Body of pancreas (tissue), 4 donors: ENCODE data around the gene GPC4. TPM values are rescaled to one million over a fixed set of nuclear protein-coding genes. Genes with fewer than 3 reads are reported as not detected.

ENCODE experiments used
- ATAC-seq: fragments of 150-250 bp; one replicate; pipeline ENCODE4 v1.9.1; 2016
- DNase-seq, 4 donors: peaks; one replicate each; pipeline ENCODE4 v3.0.0-alpha.2; 2019
- H3K27ac ChIP-seq, 4 donors: fragments of 200-600 bp; sonication (generic); 1 replicate in 3 of 4; 2 replicates in 1 of 4; pipeline versions ENCODE4 v1.5.1 to v1.6.1; 2016 to 2019; ENCODE audit warnings: mild to moderate bottlenecking in 1 of 4, mixed read lengths in 1 of 4, moderate library complexity in 1 of 4
- H3K27me3 ChIP-seq, 2 donors: fragments of 200-600 bp; sonication (generic); one replicate each; pipeline ENCODE4 v1.6.0; 2016; ENCODE audit warnings: mild to moderate bottlenecking in 1 of 2
- H3K36me3 ChIP-seq, 2 donors: fragments of 200-600 bp; sonication (generic); replicated peaks in 1 of 2; 2 replicates each; pipeline ENCODE4 v1.5.1; 2016; ENCODE audit warnings: low read depth in 2 of 2; ENCODE audit not compliant: insufficient read depth in 1 of 2
- H3K4me1 ChIP-seq: fragments of 200-600 bp; sonication (generic); one replicate; pipeline ENCODE4 v1.6.0; 2016
- H3K4me3 ChIP-seq, 2 donors: fragments of 200-600 bp; sonication (generic); 1 replicate in 1 of 2; 2 replicates in 1 of 2; pipeline ENCODE4 v1.5.1; 2016 to 2019
- H3K9me3 ChIP-seq, 3 donors: fragments of 200-600 bp; sonication (generic); 1 replicate in 2 of 3; 2 replicates in 1 of 3; pipeline ENCODE4 v1.5.1; 2016
- POLR2A ChIP-seq, 3 donors: fragments of 450-650 bp; IDR thresholded peaks; one replicate each; pipeline ENCODE4 v1.6.1; 2016; ENCODE audit warnings: antibody characterized with exemption in 3 of 3, mild to moderate bottlenecking in 2 of 3
- WGBS, 2 donors: methylation state at CpG; one replicate each; pipeline ENCODE4 v1.1.5; 2017; 5-methylcytosine and 5-hydroxymethylcytosine counted together
- intact Hi-C: fragments of 100-400 bp; cut with DNase I; formaldehyde crosslinking; loops from one replicate; pipeline ENCODE4 v1.15.1; 2023
- total RNA-seq, 2 donors: library from RNA; depleted of rRNA; stranded (reverse); fragments of >200 nt; gene quantifications; one replicate each; pipeline ENCODE4 v1.1.0, GENCODE V29; 2016
- TF ChIP-seq, protein P1 (sequence below), 7 experiments: fragments of 450-650 bp in 4 of 7; fragments of 200-600 bp in 3 of 7; sonication (generic) in 3 of 7; IDR thresholded peaks; one replicate each; pipeline ENCODE4 v1.5.1; 2016 to 2019; ENCODE audit warnings: antibody characterized with exemption in 7 of 7

GPC4 gene
- total RNA-seq, 2 donors from 2014 or later: 9.3 to 11.2 TPM

DNA sequence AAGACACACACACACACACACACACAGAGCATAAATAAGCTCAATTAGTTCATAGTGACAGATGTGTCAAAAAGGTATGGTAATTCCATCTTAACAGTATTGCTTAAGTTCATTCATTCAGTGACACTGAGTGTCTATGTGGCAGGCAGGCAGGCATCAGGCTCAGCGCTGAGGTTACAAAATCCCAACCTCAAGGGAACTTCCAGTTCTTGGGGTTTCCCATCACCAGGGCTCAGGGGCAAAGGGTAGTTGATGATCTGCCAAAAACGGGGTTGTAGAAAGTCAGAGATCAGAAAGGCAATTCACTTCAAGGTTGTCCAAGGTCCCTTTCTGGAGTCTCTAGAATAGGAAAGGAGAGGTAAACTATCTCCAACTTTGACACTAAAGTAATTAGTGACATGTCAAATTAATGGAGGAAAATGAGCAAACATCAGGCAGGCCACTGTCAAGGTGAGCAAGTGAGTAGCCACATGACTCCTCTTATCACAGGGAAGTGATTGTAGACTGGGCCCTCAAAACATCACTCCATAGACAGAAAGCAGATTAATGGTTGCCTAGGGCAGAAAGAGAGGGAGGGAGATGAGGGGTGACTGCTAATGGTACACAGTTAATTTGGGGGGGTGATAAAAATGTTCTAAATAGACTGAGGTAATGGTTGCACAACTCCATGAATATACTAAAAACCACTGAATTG, 41.8 kb downstream of the GPC4 start:
- H3K9me3 ChIP-seq: no peaks in the 10 kb centered on the region

DNA sequence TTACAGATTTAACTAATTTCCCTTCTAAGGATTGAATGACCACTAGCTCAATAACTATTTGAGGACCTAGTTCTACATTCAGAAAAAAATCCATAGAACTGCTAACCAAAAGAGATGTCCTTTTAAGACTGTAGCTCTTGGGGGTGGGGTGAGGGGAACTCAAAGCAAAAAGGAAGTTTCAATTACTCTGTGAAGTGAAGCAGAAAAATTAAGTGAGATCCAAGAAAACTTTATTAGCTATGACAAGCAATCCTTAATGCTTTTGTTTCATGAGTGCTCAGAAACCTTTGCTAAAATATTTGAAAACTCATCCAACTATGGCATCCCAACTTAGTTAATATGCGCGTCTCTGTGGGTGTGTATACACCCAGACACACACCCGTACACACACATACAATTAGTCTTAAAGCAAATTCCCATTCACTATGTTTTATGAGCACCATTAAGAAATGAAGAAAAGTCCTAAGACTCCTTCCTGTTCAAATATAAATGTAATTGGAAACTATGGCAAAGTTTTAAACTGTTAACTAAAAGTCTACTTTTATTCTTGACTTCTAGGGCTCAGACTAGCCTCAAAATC, 44.5 kb downstream of the GPC4 start:
- TF ChIP-seq POLR2A (IDR thresholded peaks at IDR 0.05): no peak
- TF ChIP-seq, protein P1, sequence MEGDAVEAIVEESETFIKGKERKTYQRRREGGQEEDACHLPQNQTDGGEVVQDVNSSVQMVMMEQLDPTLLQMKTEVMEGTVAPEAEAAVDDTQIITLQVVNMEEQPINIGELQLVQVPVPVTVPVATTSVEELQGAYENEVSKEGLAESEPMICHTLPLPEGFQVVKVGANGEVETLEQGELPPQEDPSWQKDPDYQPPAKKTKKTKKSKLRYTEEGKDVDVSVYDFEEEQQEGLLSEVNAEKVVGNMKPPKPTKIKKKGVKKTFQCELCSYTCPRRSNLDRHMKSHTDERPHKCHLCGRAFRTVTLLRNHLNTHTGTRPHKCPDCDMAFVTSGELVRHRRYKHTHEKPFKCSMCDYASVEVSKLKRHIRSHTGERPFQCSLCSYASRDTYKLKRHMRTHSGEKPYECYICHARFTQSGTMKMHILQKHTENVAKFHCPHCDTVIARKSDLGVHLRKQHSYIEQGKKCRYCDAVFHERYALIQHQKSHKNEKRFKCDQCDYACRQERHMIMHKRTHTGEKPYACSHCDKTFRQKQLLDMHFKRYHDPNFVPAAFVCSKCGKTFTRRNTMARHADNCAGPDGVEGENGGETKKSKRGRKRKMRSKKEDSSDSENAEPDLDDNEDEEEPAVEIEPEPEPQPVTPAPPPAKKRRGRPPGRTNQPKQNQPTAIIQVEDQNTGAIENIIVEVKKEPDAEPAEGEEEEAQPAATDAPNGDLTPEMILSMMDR (IDR thresholded peaks at IDR 0.05): no peak
- Histone ChIP-seq H3K27me3 (no peaks in the 10 kb centered on the region), H3K4me1 (peaks cover 21% of the 10 kb centered on the region), H3K27ac (no peak overlapping the region), H3K9me3 (no peaks in the 10 kb centered on the region), H3K4me3 (no peak overlapping the region), H3K36me3 (no peaks in the 10 kb centered on the region)
- ATAC-seq (no peak), DNase-seq (no peak)
- 88 to 100% methylated on average over 3 of the region's 3 CpGs for WGBS, 2 donors
- intact Hi-C loops: no loop called here

More for the DNA sequence above, 41.8 kb downstream of the GPC4 start:
- intact Hi-C loops: no loop called here
- Histone ChIP-seq H3K36me3 (no peaks in the 10 kb centered on the region), H3K4me3 (no peak overlapping the region), H3K4me1 (peaks cover 29% of the 10 kb centered on the region), H3K27ac (no peak overlapping the region), H3K27me3 (no peaks in the 10 kb centered on the region)
- 9 to 11% methylated on average over 2 of the region's 2 CpGs for WGBS, 2 donors
- ATAC-seq: peak; percentile 63
- DNase-seq: peak; percentile 18 to 46 (median 30)
- TF ChIP-seq, protein P1 (IDR thresholded peaks at IDR 0.05): no peak
- no peak for TF ChIP-seq POLR2A (IDR thresholded peaks at IDR 0.05)

DNA sequence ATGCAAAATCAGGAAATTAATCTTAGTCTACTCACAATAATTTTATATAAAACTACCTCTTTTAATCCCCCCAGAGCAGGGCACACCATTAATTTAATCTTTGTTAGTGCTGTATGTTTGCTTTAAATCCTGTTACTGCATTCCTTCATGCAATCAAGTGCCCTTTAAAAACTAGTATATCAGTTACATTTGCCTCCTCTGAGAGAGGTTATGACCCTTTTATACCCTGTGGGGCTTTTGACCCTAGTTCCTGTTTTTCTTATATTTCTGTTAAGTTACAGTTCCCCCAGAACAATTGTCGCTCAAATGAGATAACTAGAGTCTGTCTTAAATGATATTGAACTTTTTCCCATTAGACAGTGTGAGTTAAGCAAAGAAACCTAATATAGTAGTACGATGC, 46.2 kb downstream of the GPC4 start:
- ATAC-seq (no peak), DNase-seq (no peak)
- no peaks in the 10 kb centered on the region for H3K9me3 ChIP-seq
- H3K27ac ChIP-seq: no peak overlapping the region
- H3K27me3 ChIP-seq: no peaks in the 10 kb centered on the region
- no peak overlapping the region for H3K4me3 ChIP-seq
- 68 to 84% methylated on average over 2 of the region's 2 CpGs for WGBS, 2 donors
- H3K4me1 ChIP-seq: peaks cover 28% of the 10 kb centered on the region
- intact Hi-C loops: no loop called here
- H3K36me3 ChIP-seq: no peaks in the 10 kb centered on the region
- TF ChIP-seq, protein P1 (IDR thresholded peaks at IDR 0.05): no peak
- TF ChIP-seq POLR2A (IDR thresholded peaks at IDR 0.05): no peak

DNA sequence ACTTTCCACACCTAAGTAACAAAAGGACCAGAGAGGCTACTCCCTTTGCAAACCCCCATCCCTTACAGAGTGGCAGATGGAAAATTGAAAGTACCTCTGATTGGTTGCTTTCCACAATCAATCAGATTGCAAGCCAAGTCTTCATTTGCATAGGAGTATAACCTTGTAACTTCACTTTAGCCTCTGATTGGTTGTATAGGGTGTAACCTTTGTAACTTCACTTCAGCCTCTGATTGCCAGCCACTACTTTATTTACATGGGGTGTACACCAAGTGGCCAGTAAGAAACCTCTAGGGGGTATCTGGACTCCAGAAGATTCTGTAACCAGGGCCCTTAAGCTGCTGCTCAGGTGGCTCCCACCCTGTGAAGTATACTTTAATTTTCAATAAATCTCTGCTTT, 48.6 kb downstream of the GPC4 start:
- Histone ChIP-seq H3K9me3 (no peaks in the 10 kb centered on the region), H3K4me3 (no peak overlapping the region), H3K36me3 (no peaks in the 10 kb centered on the region), H3K27me3 (no peaks in the 10 kb centered on the region), H3K27ac (no peak overlapping the region), H3K4me1 (peaks cover 15% of the 10 kb centered on the region)
- no peak for DNase-seq
- TF ChIP-seq, protein P1 (IDR thresholded peaks at IDR 0.05): no peak
- no peak for TF ChIP-seq POLR2A (IDR thresholded peaks at IDR 0.05)
- intact Hi-C loops: no loop called here
- ATAC-seq: no peak
